Measurements from ENCODE around the gene ABCC5.
A peak's percentile ranks its signal among the peaks of the same experiment; 100 is the strongest.

Gene ABCC5

GRCh38 chr3:183895296-183895695 is 122.4 kb downstream of the ABCC5 start:
- TF ChIP-seq CTCF (IDR thresholded peaks at IDR 0.05; ENCODE audit: insufficient read depth, missing control alignments), result peak; percentile 88
- DNase-seq (ENCODE audit: insufficient read length, low spot score) (peak; percentile 67), FAIRE-seq (no peak)

DNA sequence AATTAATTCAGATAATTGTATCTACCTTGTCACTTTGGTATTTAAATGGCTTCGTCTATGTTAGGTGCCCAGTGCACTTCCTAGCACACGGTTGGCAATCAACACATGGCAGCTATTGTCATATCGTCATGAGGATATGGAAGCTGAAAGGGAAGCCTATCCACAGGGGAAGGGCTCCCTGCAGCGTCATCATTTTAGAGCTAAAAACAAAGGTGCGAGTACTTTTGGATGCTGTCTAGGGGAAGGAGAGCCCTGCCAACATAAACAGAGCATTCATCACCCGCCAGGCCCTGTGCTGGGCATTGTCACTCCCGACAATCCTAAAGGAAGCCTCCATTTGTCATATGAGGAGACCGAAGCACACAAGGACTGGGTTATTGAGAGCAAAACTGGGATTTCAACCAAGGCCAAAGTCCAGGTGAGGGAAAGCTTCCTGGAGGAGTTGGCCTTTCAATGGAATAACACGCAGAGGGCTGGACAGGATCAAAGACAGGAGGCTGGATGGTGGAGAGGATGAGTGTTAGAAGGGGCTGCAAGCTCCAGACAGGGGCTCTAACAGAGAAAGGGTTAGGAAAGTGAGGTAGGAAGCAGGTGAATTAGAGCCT is 125.0 kb downstream of the ABCC5 start:
- DNase-seq (ENCODE audit: insufficient read length, low spot score) (no peak), FAIRE-seq (no peak)
- TF ChIP-seq CTCF (IDR thresholded peaks at IDR 0.05; ENCODE audit: insufficient read depth, missing control alignments), result no peak

- FAIRE-seq, result no peak
- no peak for DNase-seq (ENCODE audit: insufficient read length, low spot score)
- no peak for TF ChIP-seq CTCF (IDR thresholded peaks at IDR 0.05; ENCODE audit: insufficient read depth, missing control alignments)
Observed at GRCh38 chr3:183885766-183886165, 131.9 kb downstream of the ABCC5 start.

- TF ChIP-seq CTCF (IDR thresholded peaks at IDR 0.05; ENCODE audit: insufficient read depth, missing control alignments), result peak; percentile 88
- no peak for FAIRE-seq
- peak; percentile 81 for DNase-seq (ENCODE audit: insufficient read length, low spot score)
Observed at GRCh38 chr3:183884427-183885296, 133.0 kb downstream of the ABCC5 start, which contains the start of gene PARL. TSS of gene PARL (minus strand) at chr3:183884880. CDS start at chr3:183884846, 34 bp downstream.

DNA sequence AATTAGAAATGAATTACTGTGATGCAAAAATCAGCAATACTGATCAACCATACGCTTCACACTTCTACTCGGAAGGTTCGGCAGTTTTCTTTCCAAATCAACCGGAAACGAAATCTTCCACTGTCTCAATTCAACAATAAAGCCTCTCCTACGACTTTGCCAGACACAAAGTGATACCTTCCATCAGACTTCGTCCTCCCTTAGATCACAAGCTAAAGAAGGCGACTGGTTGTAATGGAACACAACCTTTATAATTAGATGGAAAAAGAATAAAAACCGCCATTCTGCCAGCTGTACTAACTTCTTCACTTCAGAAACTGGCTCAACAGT is 133.6 kb downstream of the ABCC5 start:
- no peak for TF ChIP-seq CTCF (IDR thresholded peaks at IDR 0.05; ENCODE audit: insufficient read depth, missing control alignments)
- FAIRE-seq (no peak), DNase-seq (ENCODE audit: insufficient read length, low spot score) (no peak)

DNA sequence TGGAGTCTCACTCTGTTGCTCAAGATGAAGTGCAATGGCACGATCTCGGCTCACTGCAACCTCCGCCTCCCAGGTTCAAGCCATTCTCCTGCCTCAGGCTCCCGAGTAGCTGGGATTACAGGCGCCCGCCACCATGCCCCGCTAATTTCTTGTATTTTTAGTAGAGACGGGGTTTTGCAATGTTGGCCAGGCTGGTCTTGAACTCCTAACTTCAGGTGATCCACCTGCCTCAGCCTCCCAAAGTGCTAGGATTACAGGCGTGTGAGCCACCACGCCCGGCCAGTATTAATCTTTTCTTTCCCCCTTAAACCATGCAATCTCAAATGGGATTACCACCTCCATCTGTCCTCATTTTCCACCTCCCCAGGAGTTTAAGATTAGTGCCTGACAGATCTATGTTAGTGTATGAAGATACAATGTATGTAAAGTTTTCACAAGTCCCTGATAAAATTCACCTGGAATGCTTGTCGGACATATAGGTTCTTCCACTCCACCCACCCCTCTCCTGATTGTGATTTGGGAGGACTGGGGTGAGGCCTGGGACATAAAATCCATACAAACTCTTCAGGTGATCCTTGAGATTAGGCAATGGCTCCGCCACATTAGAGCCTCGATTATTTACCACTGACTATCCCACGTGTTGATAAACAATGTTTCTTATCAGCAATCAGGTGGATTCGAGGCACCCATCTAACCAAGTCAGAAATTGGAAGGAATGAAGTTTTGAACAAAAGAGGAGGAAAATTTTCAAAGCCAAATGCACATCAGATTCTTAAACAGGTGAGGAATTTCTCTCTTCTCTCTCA is 134.2 kb downstream of the ABCC5 start:
- FAIRE-seq (no peak), DNase-seq (ENCODE audit: insufficient read length, low spot score) (no peak)
- no peak for TF ChIP-seq CTCF (IDR thresholded peaks at IDR 0.05; ENCODE audit: insufficient read depth, missing control alignments)
